Activated CD8-positive, alpha-beta memory T cell treated with anti-CD3 and anti-CD28 coated beads for 1 hour (primary cell): ENCODE data around the gene LRRK1.

Experiments used
- DNase-seq, 2 donors: peaks; one replicate each; pipeline ENCODE4 v3.0.0-alpha.2; 2020; ENCODE audit warnings: low read depth in 1 of 2; ENCODE audit errors: extremely low read depth in 1 of 2

The LRRK1 gene

DNA sequence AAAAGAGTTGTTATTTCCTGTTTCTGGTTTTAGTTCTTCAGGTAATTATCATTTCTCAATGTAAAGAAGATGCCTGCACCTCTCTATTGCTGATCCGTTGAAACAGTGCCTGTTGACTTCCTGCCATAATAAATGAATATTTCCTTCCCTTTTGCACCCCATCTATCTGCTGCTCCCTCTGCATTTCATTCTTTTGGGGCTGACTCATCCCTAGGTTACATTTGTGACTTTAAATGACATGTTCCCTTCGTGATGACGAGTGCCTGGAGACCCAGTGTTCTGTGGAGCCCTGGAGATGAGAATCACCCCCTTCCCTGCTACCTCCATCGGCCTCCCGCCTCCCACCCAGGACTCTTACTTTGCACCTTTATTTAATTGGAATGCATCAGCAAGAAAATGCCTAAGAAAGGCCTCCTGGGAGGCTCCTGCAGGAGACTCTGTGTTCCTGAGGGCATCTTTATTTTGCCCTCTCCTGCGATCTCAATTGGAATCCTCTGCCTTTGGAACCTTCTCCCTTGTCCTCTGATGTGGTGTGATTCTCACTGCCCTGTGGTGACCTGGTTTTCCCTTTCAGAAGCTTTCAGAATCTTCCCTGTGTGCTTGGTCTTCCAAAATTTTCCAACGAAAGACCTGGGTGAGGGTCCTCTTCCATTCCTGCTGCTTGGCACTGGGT is 13.7 kb downstream of the LRRK1 start:
- DNase-seq = no peak

- no peak for DNase-seq
Measured at GRCh38 chr15:100934166-100934565, 15.0 kb downstream of the LRRK1 start.

GRCh38 chr15:100934726-100935125 is 15.6 kb downstream of the LRRK1 start:
- DNase-seq = no peak

DNA sequence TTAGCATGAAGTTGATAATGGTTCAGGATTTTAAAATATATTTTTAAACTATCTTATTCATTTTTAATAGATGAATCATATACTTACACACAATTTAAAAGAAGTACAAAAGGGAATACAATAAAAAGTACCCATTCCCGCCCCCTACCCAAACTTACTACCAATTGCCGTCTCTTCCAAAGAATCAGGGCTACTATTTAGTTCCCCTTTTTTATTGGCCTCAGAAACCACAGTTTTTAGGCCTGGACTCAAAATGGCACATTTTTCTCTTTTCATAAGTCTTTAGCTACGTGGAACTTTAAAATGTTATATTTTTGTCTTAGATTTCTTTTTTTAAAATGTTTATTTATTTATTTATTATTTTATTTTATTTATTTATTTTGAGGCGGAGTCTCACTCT is 18.0 kb downstream of the LRRK1 start:
- no peak for DNase-seq

GRCh38 chr15:100939791-100940190 is 20.6 kb downstream of the LRRK1 start:
- DNase-seq = no peak

DNA sequence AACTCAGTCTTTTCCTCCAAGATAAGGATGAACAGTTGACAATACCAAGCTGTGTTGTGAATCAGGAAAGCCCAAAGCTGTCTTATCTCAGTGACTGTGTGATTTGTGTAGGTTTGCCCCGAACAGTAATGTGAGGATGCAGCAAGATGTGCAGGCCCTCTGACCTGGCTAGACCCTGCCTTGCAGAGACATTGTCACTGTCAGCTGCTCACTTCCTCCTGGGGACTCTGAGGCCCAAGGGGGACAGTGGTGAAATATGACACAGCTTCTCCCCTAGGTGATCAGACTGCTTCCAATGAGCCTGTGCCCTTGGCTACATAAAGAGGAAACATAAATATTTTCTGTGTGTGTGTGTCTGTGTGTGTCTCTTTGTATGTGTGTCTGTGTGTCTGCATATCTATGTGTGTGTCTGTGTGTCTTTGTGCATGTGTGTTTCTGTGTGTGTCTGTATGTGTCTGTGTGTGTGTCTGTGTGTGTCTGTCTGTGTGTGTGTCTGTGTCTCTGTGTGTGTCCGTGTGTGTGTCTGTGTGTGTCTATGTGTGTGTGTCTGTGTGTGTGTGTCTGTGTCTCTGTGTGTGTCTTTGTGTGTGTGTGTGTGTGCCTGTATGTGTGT is 21.7 kb downstream of the LRRK1 start:
- no peak for DNase-seq

- DNase-seq = no peak
Measured at GRCh38 chr15:100941536-100941935, 22.4 kb downstream of the LRRK1 start.

GRCh38 chr15:100942656-100943425 is 23.7 kb downstream of the LRRK1 start:
- DNase-seq = no peak

- DNase-seq = no peak
Measured at GRCh38 chr15:100944244-100944895, 25.2 kb downstream of the LRRK1 start.

DNA sequence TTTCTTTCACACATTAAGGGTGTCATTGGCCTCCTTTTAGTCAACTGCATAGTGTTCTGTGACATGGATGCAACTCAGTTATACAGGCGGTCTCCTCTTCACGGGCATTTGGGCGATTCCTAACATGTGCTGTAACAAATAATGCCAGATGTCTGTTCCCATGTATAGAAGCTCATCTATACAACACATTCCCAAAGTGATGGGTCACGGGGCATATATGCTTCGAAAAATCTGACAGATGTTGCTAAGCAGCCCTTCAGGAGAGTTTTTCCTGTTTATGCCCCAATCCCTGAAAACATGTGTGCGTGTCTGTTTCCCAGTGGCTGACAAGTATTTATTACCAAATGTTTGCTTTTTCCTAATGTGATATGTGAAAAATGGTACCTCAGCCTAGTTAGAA is 25.8 kb downstream of the LRRK1 start:
- DNase-seq = no peak

DNA sequence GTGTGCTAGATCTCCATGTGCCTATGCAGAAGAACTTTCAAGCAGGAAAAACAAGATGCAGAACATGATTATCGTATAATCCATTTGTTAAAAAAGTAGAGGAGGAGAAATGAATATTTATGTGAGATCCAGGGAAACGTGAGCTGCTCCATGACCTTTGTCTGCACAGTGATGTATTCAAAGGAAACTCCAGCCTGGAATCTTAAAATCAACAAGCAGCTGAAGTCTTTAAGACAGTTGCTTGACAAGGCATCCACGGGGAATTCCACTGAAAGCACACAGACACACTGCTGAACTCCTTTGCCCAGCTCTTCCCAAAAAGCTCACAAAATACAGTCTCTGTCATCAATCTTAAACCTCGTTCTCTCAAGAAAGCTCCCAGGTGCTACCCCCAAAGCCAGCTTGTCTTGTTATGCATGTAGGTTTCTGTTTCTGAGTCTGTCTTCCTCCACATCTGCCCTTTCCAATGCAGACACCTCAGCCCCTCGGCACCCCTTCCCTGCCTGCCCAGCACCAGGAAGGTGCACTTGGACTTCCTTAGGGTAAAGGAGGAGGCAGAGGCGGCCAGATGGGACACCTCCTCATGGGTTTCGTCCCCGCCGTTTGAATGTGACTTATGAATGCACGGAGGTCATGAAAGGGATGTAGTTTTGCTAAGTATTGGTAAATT is 28.7 kb downstream of the LRRK1 start:
- DNase-seq = no peak

- DNase-seq = no peak
Measured at GRCh38 chr15:100948430-100948762, 29.2 kb downstream of the LRRK1 start.

DNA sequence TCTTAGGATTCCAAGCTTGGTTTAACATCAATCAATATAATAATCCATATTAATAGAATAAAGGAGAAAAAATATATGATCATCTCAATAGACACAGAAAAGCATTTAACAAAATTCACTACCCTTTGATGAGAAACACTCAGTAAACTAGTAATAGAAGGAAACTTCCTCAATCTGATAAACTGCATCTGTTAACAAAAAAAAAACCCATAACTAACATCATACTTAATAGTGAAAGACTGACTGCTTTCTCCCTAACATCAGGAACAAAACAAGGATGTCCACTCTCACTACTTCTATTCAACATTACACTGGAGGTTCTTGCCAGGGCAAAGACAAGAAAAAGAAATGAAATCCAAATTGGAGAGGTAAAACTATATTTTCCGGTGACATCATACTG is 30.5 kb downstream of the LRRK1 start:
- DNase-seq = no peak

GRCh38 chr15:100951965-100952364 is 32.8 kb downstream of the LRRK1 start:
- no peak for DNase-seq

GRCh38 chr15:100952566-100952965 is 33.4 kb downstream of the LRRK1 start:
- no peak for DNase-seq

DNA sequence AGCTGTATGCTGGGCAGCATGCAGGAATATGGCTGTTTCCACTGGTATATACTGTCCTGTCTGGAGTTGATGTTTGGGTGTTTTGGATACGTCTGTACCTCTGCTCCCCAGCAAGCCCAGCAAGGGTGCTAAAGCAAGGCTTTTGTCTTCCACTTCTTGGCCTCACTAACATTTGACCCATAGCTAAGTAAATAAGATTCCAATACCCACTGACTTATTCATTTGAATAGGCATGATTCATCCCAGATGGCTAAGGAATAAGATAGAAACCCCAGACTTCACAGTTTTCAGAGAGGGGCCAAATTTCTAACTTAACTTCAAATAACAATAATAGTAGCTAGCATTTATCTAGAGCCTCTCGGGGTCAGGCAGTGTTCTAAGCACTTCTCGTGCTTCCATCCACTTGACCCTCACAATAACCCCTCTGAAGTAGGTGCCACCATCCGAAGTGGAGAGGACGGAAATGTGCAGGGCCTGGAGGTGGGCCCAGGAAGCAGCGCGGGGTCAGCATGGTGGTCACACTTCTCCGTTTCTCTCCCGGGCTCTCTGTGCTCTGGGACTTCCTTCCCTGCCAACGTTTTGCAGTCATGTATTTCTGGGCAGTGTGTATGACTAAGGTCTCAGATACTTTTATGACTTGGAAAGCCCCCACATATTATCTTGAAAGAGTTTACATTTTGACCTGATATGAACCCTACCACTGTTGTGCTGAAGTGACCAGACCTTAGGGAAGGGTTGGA is 39.3 kb downstream of the LRRK1 start:
- no peak for DNase-seq

- no peak for DNase-seq
Measured at GRCh38 chr15:100959066-100960050, 40.2 kb downstream of the LRRK1 start.

- no peak for DNase-seq
Measured at GRCh38 chr15:100966997-100967396, 47.8 kb downstream of the LRRK1 start.
